HCT116 (cell line): ENCODE results near the gene XAGE1B. TPM values are rescaled to one million over a fixed set of nuclear protein-coding genes. Genes with fewer than 3 reads are reported as not detected.
"Not testable (repeated sequence)": the region's sequence is repeated elsewhere in the genome, so short reads cannot be mapped to it uniquely, and the experiment has no call there.

Experiments used
- ATAC-seq: fragments of 200-7000 bp; cut with Tn5 transposase; 2 replicates; pipeline ENCODE4 v1.9.1; 2020; ENCODE audit warnings: mild to moderate bottlenecking, moderate library complexity
- BruUV-seq: library from RNA; stranded (reverse); fragments of 400-500 nt; replicated peaks from 2 replicates; lab custom pipeline; 2021; lab: Mats Ljungman, UMichigan
- CTCF ChIA-PET: fragments of 300-600 bp; sonication (Branson Sonifier 250); formaldehyde crosslinking; loops from one replicate; lab custom pipeline; 2021; ENCODE audit warnings: antibody characterized with exemption; lab: Charles Lee
- POLR2A ChIA-PET: fragments of 300-600, 350-600 bp; sonication (Branson Sonifier 250); formaldehyde crosslinking; loops from one replicate; lab custom pipeline; 2021; ENCODE audit warnings: antibody characterized with exemption; lab: Charles Lee
- RAD21 ChIA-PET, 2 experiments: fragments of 300-600 bp; sonication (Branson Sonifier 250); formaldehyde crosslinking; loops; one replicate each; lab custom pipeline; 2023; ENCODE audit warnings: low total read pairs in 2 of 2; ENCODE audit not compliant: uncharacterized antibody in 2 of 2, unreplicated experiment in 2 of 2, low non-redundant PET in 1 of 2; lab: Charles Lee
- DNase-seq: peaks from one replicate; pipeline ENCODE4 v3.0.0-alpha.2; 2010; ENCODE audit warnings: low read depth, low spot score
- H2AFZ ChIP-seq: fragments of 200-600 bp; shearing (Covaris generic), sonication (generic); 2 replicates; pipeline ENCODE4 v1.6.1; 2017; ENCODE audit warnings: low read depth, mixed run types, mixed read lengths, antibody characterized with exemption, low read length; ENCODE audit not compliant: poor library complexity, severe bottlenecking
- H3K27ac ChIP-seq: 2 replicates; pipeline ENCODE4 v1.5.1; 2012; ENCODE audit warnings: low read depth, low read length
- H3K27me3 ChIP-seq: fragments of 200-600 bp; sonication (generic); 2 replicates; pipeline ENCODE4 v1.6.1; 2016; ENCODE audit warnings: mixed run types, low read length, mixed read lengths; ENCODE audit not compliant: insufficient read depth
- H3K36me3 ChIP-seq, 2 experiments: fragments of 200-500 bp in 1 of 2; fragments of 200-600 bp in 1 of 2; sonication (Bioruptor generic) in 1 of 2; sonication (generic) in 1 of 2; 2 replicates each; pipeline versions ENCODE4 v1.5.1 to v1.6.1; 2014 to 2016; ENCODE audit warnings: low read length in 2 of 2, inconsistent platforms in 1 of 2, mixed read lengths in 1 of 2, mixed run types in 1 of 2; ENCODE audit not compliant: insufficient read depth in 2 of 2, control insufficient read depth in 1 of 2
- H3K4me1 ChIP-seq, 2 experiments: fragments of 200-600 bp in 1 of 2; sonication (generic) in 1 of 2; 2 replicates each; pipeline versions ENCODE4 v1.5.1 to v1.6.1; 2012 to 2017; ENCODE audit warnings: low read length in 2 of 2, inconsistent platforms in 1 of 2, mild to moderate bottlenecking in 1 of 2, mixed read lengths in 1 of 2, mixed run types in 1 of 2, moderate library complexity in 1 of 2; ENCODE audit not compliant: insufficient read depth in 2 of 2, control insufficient read depth in 1 of 2
- H3K4me2 ChIP-seq: fragments of 200-600 bp; sonication (generic); 2 replicates; pipeline ENCODE4 v1.6.1; 2017; ENCODE audit warnings: mixed run types, low read length, mixed read lengths
- H3K4me3 ChIP-seq, 2 experiments: fragments of 200-600 bp in 1 of 2; sonication (generic) in 1 of 2; replicated peaks in 1 of 2; 2 replicates each; pipeline ENCODE4 v1.5.1; 2011 to 2016; ENCODE audit warnings: low read length in 2 of 2, control low read depth in 1 of 2, low read depth in 1 of 2, mild to moderate bottlenecking in 1 of 2, mixed read lengths in 1 of 2, mixed run types in 1 of 2
- H3K79me2 ChIP-seq: fragments of 200-600 bp; sonication (generic); 2 replicates; pipeline ENCODE4 v1.6.1; 2017; ENCODE audit warnings: mild to moderate bottlenecking, mixed run types, low read length, moderate library complexity, mixed read lengths; ENCODE audit not compliant: insufficient read depth
- H3K9ac ChIP-seq: fragments of 200-600 bp; sonication (generic); 2 replicates; pipeline ENCODE4 v1.6.1; 2016; ENCODE audit warnings: low read length, mixed read lengths
- H3K9me2 ChIP-seq: fragments of 200-600 bp; sonication (generic), shearing (Covaris generic); 2 replicates; pipeline ENCODE4 v1.6.1; 2017; ENCODE audit warnings: mixed run types, mild to moderate bottlenecking, moderate library complexity; ENCODE audit not compliant: insufficient read depth
- H3K9me3 ChIP-seq, 2 experiments: fragments of 200-500 bp in 1 of 2; fragments of 200-600 bp in 1 of 2; sonication (Bioruptor generic) in 1 of 2; sonication (generic) in 1 of 2; 2 replicates each; pipeline ENCODE4 v1.6.1; 2014 to 2017; ENCODE audit warnings: low read length in 2 of 2, mixed read lengths in 2 of 2, inconsistent platforms in 1 of 2, low read depth in 1 of 2, mild to moderate bottlenecking in 1 of 2, mixed run types in 1 of 2, moderate library complexity in 1 of 2; ENCODE audit not compliant: control insufficient read depth in 1 of 2, insufficient read depth in 1 of 2
- H4K20me1 ChIP-seq: fragments of 200-600 bp; sonication (generic), shearing (Covaris generic); 2 replicates; pipeline ENCODE4 v1.6.1; 2017; ENCODE audit warnings: mixed run types, mild to moderate bottlenecking, moderate library complexity; ENCODE audit not compliant: insufficient read depth
- intact Hi-C: fragments of 100-400 bp; cut with micrococcal nuclease; formaldehyde crosslinking; loops from 2 replicates; pipeline ENCODE4 v1.10.0; 2022
- total RNA-seq: library from RNA; stranded (reverse); gene quantifications from one replicate; pipeline ENCODE4 v1.2.1, GENCODE V29; 2021; ENCODE audit not compliant: unreplicated experiment

Gene XAGE1B
- total RNA-seq, 1 experiment from 2014 or later = not detected

- H3K4me1 ChIP-seq, H3K4me3 ChIP-seq, H3K4me2 ChIP-seq, POLR2A ChIA-PET, H4K20me1 ChIP-seq, RAD21 ChIA-PET, H3K27ac ChIP-seq, ATAC-seq, H3K79me2 ChIP-seq, H3K9me3 ChIP-seq, H3K27me3 ChIP-seq, H2AFZ ChIP-seq, H3K9me2 ChIP-seq, intact Hi-C loops, BruUV-seq, DNase-seq, H3K9ac ChIP-seq, CTCF ChIA-PET, H3K36me3 ChIP-seq: not testable (repeated sequence)
These were observed 20.5 kb downstream of the XAGE1B start for GRCh38 chrX:52496419-52496772.

- intact Hi-C loops, BruUV-seq, H3K36me3 ChIP-seq, RAD21 ChIA-PET, H3K4me1 ChIP-seq, POLR2A ChIA-PET, H4K20me1 ChIP-seq, H3K4me2 ChIP-seq, CTCF ChIA-PET, H3K4me3 ChIP-seq, H3K79me2 ChIP-seq, H3K27ac ChIP-seq, H3K9ac ChIP-seq, H3K9me2 ChIP-seq, ATAC-seq, H3K9me3 ChIP-seq, H2AFZ ChIP-seq, DNase-seq, H3K27me3 ChIP-seq: not testable (repeated sequence)
These were observed 21.1 kb downstream of the XAGE1B start, which contains the start of gene XAGE1A for GRCh38 chrX:52495545-52496418. XAGE1A (plus strand) TSS chrX:52495808; CDS start chrX:52497362, 1,554 bp downstream.

- H2AFZ ChIP-seq, H3K79me2 ChIP-seq, H3K9me3 ChIP-seq, H3K27me3 ChIP-seq, DNase-seq, H3K27ac ChIP-seq, CTCF ChIA-PET, RAD21 ChIA-PET, intact Hi-C loops, H3K9ac ChIP-seq, H3K4me3 ChIP-seq, H3K4me2 ChIP-seq, BruUV-seq, H4K20me1 ChIP-seq, H3K9me2 ChIP-seq, ATAC-seq, H3K36me3 ChIP-seq, POLR2A ChIA-PET, H3K4me1 ChIP-seq: not testable (repeated sequence)
These were observed 45.6 kb downstream of the XAGE1B start for GRCh38 chrX:52471301-52471700.

Other genes with a start within 250 kb of the XAGE1B start
- gene XAGE2, start 148.0 kb downstream of the XAGE1B start, total RNA-seq = not detected
- not detected for gene XAGE1A, start 21.3 kb downstream of the XAGE1B start, total RNA-seq
- not detected for gene SSX7, start 137.8 kb upstream of the XAGE1B start, total RNA-seq
- gene SSX2, start 190.1 kb upstream of the XAGE1B start, total RNA-seq = not detected
- gene SSX2B, start 234.2 kb upstream of the XAGE1B start, total RNA-seq = 0.42 TPM